Cardiac septum (tissue), 1 donor: Measurements from ENCODE around the gene RPRD1A. TPM values are rescaled to one million over a fixed set of nuclear protein-coding genes. Genes with fewer than 3 reads are reported as not detected.
"Not testable (repeated sequence)": the region's sequence is repeated elsewhere in the genome, so short reads cannot be mapped to it uniquely, and the experiment has no call there.

Experiments
- DNase-seq: peaks from one replicate; pipeline ENCODE4 v3.0.0-alpha.2; 2020; ENCODE audit warnings: low spot score
- intact Hi-C: fragments of 100-400 bp; cut with DNase I; formaldehyde crosslinking; loops from one replicate; pipeline ENCODE4 v1.14.0; 2022
- total RNA-seq: library from RNA; stranded (reverse); fragmentation: NEBNext Ultra II Directional; extraction: Animal tissue kit (Norgen Biotek cat#: 25700); gene quantifications from one replicate; pipeline ENCODE4 v1.2.1, GENCODE V29; 2021
- donor health status: DM: no; HTN: no; CAD: no.

RPRD1A gene
- total RNA-seq, 1 donor from 2014 or later: 50.7 TPM

GRCh38 chr18:36038102-36038663, 29.2 kb downstream of the RPRD1A start:
- intact Hi-C loops: no loop called here
- DNase-seq: no peak

- intact Hi-C loops: no loop called here
- no peak for DNase-seq
Measured at GRCh38 chr18:36035253-36035652, 32.1 kb downstream of the RPRD1A start.

GRCh38 chr18:36034299-36034895, 33.0 kb downstream of the RPRD1A start:
- intact Hi-C loops: no loop called here
- no peak for DNase-seq

- intact Hi-C loops: no loop called here
- no peak for DNase-seq
Measured at GRCh38 chr18:36031903-36032302, 35.5 kb downstream of the RPRD1A start.

- DNase-seq: no peak
- intact Hi-C loops: no loop called here
Measured at GRCh38 chr18:36031407-36031806, 36.0 kb downstream of the RPRD1A start.

GRCh38 chr18:36028859-36029258, 38.5 kb downstream of the RPRD1A start:
- intact Hi-C loops: no loop called here
- DNase-seq: no peak

- DNase-seq: no peak
- intact Hi-C loops: no loop called here
Measured at GRCh38 chr18:36025025-36025424, 42.3 kb downstream of the RPRD1A start.

- DNase-seq, intact Hi-C loops: not testable (repeated sequence)
Measured at GRCh38 chr18:36024241-36024640, 43.1 kb downstream of the RPRD1A start.

- no peak for DNase-seq
- intact Hi-C loops: no loop called here
Measured at GRCh38 chr18:36023336-36023735, 44.0 kb downstream of the RPRD1A start.

- DNase-seq: no peak
- intact Hi-C loops: no loop called here
Measured at GRCh38 chr18:36020174-36020711, 47.1 kb downstream of the RPRD1A start.

- DNase-seq: no peak
- intact Hi-C loops: loop anchor here (5.0 kb wide), 2 partner anchors 80 to 265 kb away; no protein-coding TSS in a partner anchor
Measured at GRCh38 chr18:36017232-36017631, 50.1 kb downstream of the RPRD1A start.

- no peak for DNase-seq
- intact Hi-C loops: loop anchor here (5.0 kb wide), 2 partner anchors 82 to 267 kb away; no protein-coding TSS in a partner anchor
Measured at GRCh38 chr18:36015629-36016028, 51.7 kb downstream of the RPRD1A start.

- DNase-seq: no peak
- intact Hi-C loops: loop anchor here (5.0 kb wide), 1 partner anchor 254 kb away; no protein-coding TSS in a partner anchor
Measured at GRCh38 chr18:36012891-36013290, 54.5 kb downstream of the RPRD1A start.

GRCh38 chr18:36009214-36009613, 58.1 kb downstream of the RPRD1A start:
- intact Hi-C loops: no loop called here
- no peak for DNase-seq

GRCh38 chr18:36006997-36007396, 60.4 kb downstream of the RPRD1A start:
- DNase-seq: no peak
- intact Hi-C loops: no loop called here

- DNase-seq: no peak
- intact Hi-C loops: no loop called here
Measured at GRCh38 chr18:35999925-36000324, 67.4 kb downstream of the RPRD1A start.

GRCh38 chr18:35998967-35999366, 68.4 kb downstream of the RPRD1A start:
- no peak for DNase-seq
- intact Hi-C loops: no loop called here

- intact Hi-C loops: no loop called here
- DNase-seq: no peak
Measured at GRCh38 chr18:35993013-35993412, 74.3 kb downstream of the RPRD1A start.

GRCh38 chr18:35991696-35992095, 75.7 kb downstream of the RPRD1A start:
- no peak for DNase-seq
- intact Hi-C loops: no loop called here

- intact Hi-C loops: no loop called here
Measured at GRCh38 chr18:35983818-35984217, 83.5 kb downstream of the RPRD1A start.

GRCh38 chr18:35983147-35983546, 84.2 kb downstream of the RPRD1A start:
- intact Hi-C loops: no loop called here
- no peak for DNase-seq

More at GRCh38 chr18:35983818-35984217, 83.5 kb downstream of the RPRD1A start:
- DNase-seq: no peak
